Cardiac muscle cell (in vitro differentiated cells and primary cell): ENCODE data around the gene TRMT2B. TPM values are rescaled to one million over a fixed set of nuclear protein-coding genes. Genes with fewer than 3 reads are reported as not detected.
"Not testable (repeated sequence)": the region's sequence is repeated elsewhere in the genome, so short reads cannot be mapped to it uniquely, and the experiment has no call there.

Source experiments
- DNase-seq, 2 donors: peaks; one replicate each; pipeline versions ENCODE4 v3.0.0 to v3.0.0-alpha.2; 2010 to 2017; ENCODE audit warnings: low read depth in 1 of 2, low spot score in 1 of 2
- H3K27ac ChIP-seq: fragments of 200-600 bp; sonication (generic); 2 replicates; pipeline ENCODE4 v1.5.1; 2016
- H3K27me3 ChIP-seq: fragments of 200-600 bp; sonication (generic); 2 replicates; pipeline ENCODE4 v1.6.0; 2016; ENCODE audit warnings: control low read depth
- H3K36me3 ChIP-seq: fragments of 200-600 bp; sonication (generic); 2 replicates; pipeline ENCODE4 v1.5.1; 2016; ENCODE audit warnings: control low read depth
- H3K4me1 ChIP-seq: fragments of 200-600 bp; sonication (generic); 2 replicates; pipeline ENCODE4 v1.8.1; 2017; ENCODE audit warnings: low read depth, mild to moderate bottlenecking, mixed run types
- H3K4me3 ChIP-seq: fragments of 200-600 bp; sonication (generic); 2 replicates; pipeline ENCODE4 v1.5.1; 2016; ENCODE audit warnings: mild to moderate bottlenecking
- H3K9me3 ChIP-seq: fragments of 200-600 bp; sonication (generic); 2 replicates; pipeline ENCODE4 v1.5.1; 2017; ENCODE audit warnings: low read depth, mild to moderate bottlenecking, control low read depth
- CTCF ChIP-seq: IDR thresholded peaks from 2 replicates; pipeline ENCODE4 v1.5.1; 2012; ENCODE audit warnings: low read depth, mild to moderate bottlenecking, low read length
- polyA plus RNA-seq: library from polyadenylated mRNA; unstranded; fragments of >200 nt; fragmentation: Nextera tagmentation; extraction: Ambion mirVana; gene quantifications from 2 replicates; pipeline ENCODE4 v1.2.1, GENCODE V29; 2016
- total RNA-seq: library from RNA; depleted of rRNA; stranded (reverse); fragments of >200 nt; gene quantifications from 2 replicates; pipeline ENCODE4 v1.2.3, GENCODE V29; 2016

The TRMT2B gene
- total and polyA plus RNA-seq, 2 experiments from 2014 or later: 14.0 to 14.5 TPM

- no peaks in the 10 kb centered on the region for H3K27me3 ChIP-seq
- H3K4me3 ChIP-seq: no peak overlapping the region
- H3K27ac ChIP-seq: no peak overlapping the region
- no peak for DNase-seq
- no peaks in the 10 kb centered on the region for H3K4me1 ChIP-seq
- no peak for TF ChIP-seq CTCF
- H3K36me3 ChIP-seq: no peaks in the 10 kb centered on the region
- no peaks in the 10 kb centered on the region for H3K9me3 ChIP-seq
Measured at GRCh38 chrX:101028562-101028961, 23.3 kb downstream of the TRMT2B start.

- no peaks in the 10 kb centered on the region for H3K27me3 ChIP-seq
Measured at GRCh38 chrX:101025126-101025525, 26.8 kb downstream of the TRMT2B start.

GRCh38 chrX:101022020-101022419 is 29.9 kb downstream of the TRMT2B start:
- Histone ChIP-seq H3K36me3 (peaks cover 3% of the 10 kb centered on the region), H3K4me1 (no peaks in the 10 kb centered on the region), H3K27me3 (no peaks in the 10 kb centered on the region), H3K9me3 (no peaks in the 10 kb centered on the region), H3K27ac (no peak overlapping the region), H3K4me3 (no peak overlapping the region)
- DNase-seq: no peak
- no peak for TF ChIP-seq CTCF

More at GRCh38 chrX:101025126-101025525, 26.8 kb downstream of the TRMT2B start:
- Histone ChIP-seq H3K4me3 (no peak overlapping the region), H3K27ac (no peak overlapping the region), H3K9me3 (no peaks in the 10 kb centered on the region), H3K4me1 (no peaks in the 10 kb centered on the region), H3K36me3 (no peaks in the 10 kb centered on the region)
- no peak for TF ChIP-seq CTCF
- no peak for DNase-seq

- not testable (repeated sequence) for H3K27me3 ChIP-seq, H3K4me3 ChIP-seq, H3K9me3 ChIP-seq, H3K27ac ChIP-seq, H3K4me1 ChIP-seq, H3K36me3 ChIP-seq
- peak in 1 of 2 donors; percentile 0 for DNase-seq
Measured at GRCh38 chrX:101012031-101012430, 39.9 kb downstream of the TRMT2B start.

- no peak for TF ChIP-seq CTCF
- H3K4me3 ChIP-seq: no peak overlapping the region
- no peaks in the 10 kb centered on the region for H3K36me3 ChIP-seq
- no peak for DNase-seq
- no peak overlapping the region for H3K27ac ChIP-seq
- H3K27me3 ChIP-seq: no peaks in the 10 kb centered on the region
- no peaks in the 10 kb centered on the region for H3K4me1 ChIP-seq
- no peaks in the 10 kb centered on the region for H3K9me3 ChIP-seq
Measured at GRCh38 chrX:101009090-101009489, 42.8 kb downstream of the TRMT2B start.

GRCh38 chrX:100999451-100999850 is 52.5 kb downstream of the TRMT2B start:
- no peaks in the 10 kb centered on the region for H3K4me1 ChIP-seq
- no peak overlapping the region for H3K4me3 ChIP-seq
- H3K36me3 ChIP-seq: no peaks in the 10 kb centered on the region
- no peaks in the 10 kb centered on the region for H3K9me3 ChIP-seq
- no peak for DNase-seq
- H3K27me3 ChIP-seq: no peaks in the 10 kb centered on the region
- no peak for TF ChIP-seq CTCF
- no peak overlapping the region for H3K27ac ChIP-seq
